A549 (cell line): Measurements from ENCODE around the gene NPHP1. TPM values are rescaled to one million over a fixed set of nuclear protein-coding genes. Genes with fewer than 3 reads are reported as not detected.

ENCODE experiments used
- ATAC-seq, 2 experiments: fragments of 200-7000 bp in 1 of 2; fragments of >200 bp in 1 of 2; cut with Nextera tagmentation in 1 of 2; cut with Tn5 transposase in 1 of 2; 3 replicates each; pipeline versions ENCODE4 v1.8.0 to v1.9.1; 2018 to 2020; ENCODE audit warnings: mild to moderate bottlenecking in 1 of 2, moderate library complexity in 1 of 2
- CTCF ChIA-PET: fragments of 300-600 bp; sonication (Branson Sonifier 250); formaldehyde crosslinking; extraction: SDS; loops from one replicate; lab custom pipeline; 2021; ENCODE audit warnings: antibody characterized with exemption, inconsistent platforms; lab: Yijun Ruan, JAX
- POLR2A ChIA-PET: fragments of 350-600 bp; formaldehyde crosslinking; extraction: SDS; loops from one replicate; lab custom pipeline; 2021; ENCODE audit warnings: antibody characterized with exemption, inconsistent platforms; lab: Yijun Ruan, JAX
- DNase-seq, 2 experiments: peaks; one replicate each; pipeline versions ENCODE4 v3.0.0 to v3.0.0-alpha.2; 2011 to 2016; ENCODE audit warnings: low read depth in 1 of 2, low spot score in 1 of 2
- FAIRE-seq: peaks from 2 replicates; lab custom pipeline; 2011; peaks lifted over from hg19 to GRCh38; lab: Jason Lieb, UNC
- H3K27ac ChIP-seq, 2 experiments: fragments of >200 bp; sonication (Bioruptor Twin); formaldehyde crosslinking; 3 replicates each; pipeline ENCODE4 v1.5.1; 2016 to 2017
- H3K4me1 ChIP-seq: fragments of >200 bp; sonication (Bioruptor Twin); formaldehyde crosslinking; 3 replicates; pipeline ENCODE4 v1.6.1; 2016
- H3K4me2 ChIP-seq: fragments of >200 bp; sonication (Bioruptor Twin); formaldehyde crosslinking; 3 replicates; pipeline ENCODE4 v1.6.1; 2016
- H3K4me3 ChIP-seq: fragments of >200 bp; sonication (Bioruptor Twin); formaldehyde crosslinking; 3 replicates; pipeline ENCODE4 v1.5.1; 2016
- H3K9me3 ChIP-seq: fragments of >200 bp; sonication (Bioruptor Twin); formaldehyde crosslinking; 3 replicates; pipeline ENCODE4 v1.6.1; 2016
- ATOH8 ChIP-seq: fragments of 250-450 bp; sonication (Bioruptor Pico); IDR thresholded peaks from 2 replicates; pipeline ENCODE4 v1.5.0; 2020; ENCODE audit warnings: low read depth, mild to moderate bottlenecking, moderate library complexity
- BHLHE40 ChIP-seq: IDR thresholded peaks from 2 replicates; pipeline ENCODE4 v1.6.1; 2012; ENCODE audit warnings: low read depth, low read length, inconsistent platforms
- CEBPB ChIP-seq, 2 experiments: fragments of >200 bp in 1 of 2; sonication (Bioruptor Twin) in 1 of 2; formaldehyde crosslinking in 1 of 2; IDR thresholded peaks; 2 replicates each; pipeline ENCODE4 v1.6.1; 2012 to 2016
- CHD2 ChIP-seq: fragments of 150-350 bp; IDR thresholded peaks from 2 replicates; pipeline ENCODE4 v1.6.1; 2014; ENCODE audit warnings: low read length; ENCODE audit not compliant: partially characterized antibody
- CHD4 ChIP-seq: fragments of 200-600 bp; sonication (generic); IDR thresholded peaks from 2 replicates; pipeline ENCODE4 v1.6.1; 2016; ENCODE audit warnings: antibody characterized with exemption, mild to moderate bottlenecking, borderline replicate concordance
- CTCF ChIP-seq: fragments of >200 bp; sonication (Bioruptor Twin); formaldehyde crosslinking; IDR thresholded peaks from 3 replicates; pipeline ENCODE4 v1.5.1; 2016
- ESRRA ChIP-seq: fragments of 150-350 bp; IDR thresholded peaks from 2 replicates; pipeline ENCODE4 v1.6.1; 2014; ENCODE audit warnings: mild to moderate bottlenecking, low read length, borderline replicate concordance
- GATA3 ChIP-seq: IDR thresholded peaks from 2 replicates; pipeline ENCODE4 v1.6.1; 2012; ENCODE audit warnings: borderline replicate concordance
- HES2 ChIP-seq: fragments of >200 bp; sonication (Bioruptor Twin); formaldehyde crosslinking; IDR thresholded peaks from 2 replicates; pipeline ENCODE4 v1.6.1; 2016
- HEYL ChIP-seq: fragments of 250-450 bp; sonication (Bioruptor Pico); IDR thresholded peaks from 2 replicates; pipeline ENCODE4 v1.8.0; 2021; ENCODE audit warnings: mild to moderate bottlenecking, moderate library complexity
- JUN ChIP-seq, 2 experiments: fragments of >200 bp; sonication (Bioruptor Twin); formaldehyde crosslinking; IDR thresholded peaks; 2 replicates in 1 of 2; 3 replicates in 1 of 2; pipeline ENCODE4 v1.6.1; 2016 to 2017
- KDM5A ChIP-seq: fragments of 200-600 bp; sonication (generic); IDR thresholded peaks from 2 replicates; pipeline ENCODE4 v1.6.1; 2016; ENCODE audit warnings: antibody characterized with exemption, mild to moderate bottlenecking
- MAX ChIP-seq: IDR thresholded peaks from 2 replicates; pipeline ENCODE4 v1.6.1; 2012
- MAZ ChIP-seq: fragments of 150-350 bp; IDR thresholded peaks from 2 replicates; pipeline ENCODE4 v1.6.1; 2014; ENCODE audit warnings: antibody characterized with exemption, low read depth, low read length, borderline replicate concordance
- MYC ChIP-seq: IDR thresholded peaks from 2 replicates; pipeline ENCODE4 v1.6.1; 2012; ENCODE audit warnings: mild to moderate bottlenecking, inconsistent platforms, low read length, improper control_type of control experiment, borderline replicate concordance
- NFE2L2 ChIP-seq: fragments of 150-350 bp; conservative IDR thresholded peaks from 2 replicates; pipeline ENCODE4 v1.6.1; 2014; ENCODE audit warnings: low read length
- NR3C1 ChIP-seq: fragments of >200 bp; sonication (Bioruptor Twin); formaldehyde crosslinking; IDR thresholded peaks from 3 replicates; pipeline ENCODE4 v1.6.1; 2017
- PHF8 ChIP-seq: fragments of 200-600 bp; sonication (generic); IDR thresholded peaks from 2 replicates; pipeline ENCODE4 v1.6.1; 2016; ENCODE audit warnings: low read depth, mild to moderate bottlenecking, antibody characterized with exemption, moderate library complexity, borderline replicate concordance
- POLR2AphosphoS2 ChIP-seq: conservative IDR thresholded peaks from 2 replicates; pipeline ENCODE4 v1.6.1; 2012; ENCODE audit warnings: low read length, improper control_type of control experiment, inconsistent platforms
- RAD21 ChIP-seq, 2 experiments: fragments of >200 bp in 1 of 2; sonication (Bioruptor Twin) in 1 of 2; formaldehyde crosslinking in 1 of 2; IDR thresholded peaks in 1 of 2; conservative IDR thresholded peaks in 1 of 2; 2 replicates in 1 of 2; 3 replicates in 1 of 2; pipeline ENCODE4 v1.6.1; 2012 to 2018; ENCODE audit warnings: inconsistent platforms in 1 of 2
- RNF2 ChIP-seq: fragments of 200-600 bp; sonication (generic); IDR thresholded peaks from 2 replicates; pipeline ENCODE4 v1.6.1; 2016; ENCODE audit warnings: low read depth, mild to moderate bottlenecking, antibody characterized with exemption, moderate library complexity, borderline replicate concordance
- SMC3 ChIP-seq: fragments of >200 bp; sonication (Bioruptor Twin); formaldehyde crosslinking; IDR thresholded peaks from 3 replicates; pipeline ENCODE4 v1.6.1; 2018; ENCODE audit warnings: inconsistent platforms
- SREBF2 ChIP-seq: fragments of 450-650 bp; IDR thresholded peaks from 2 replicates; pipeline ENCODE4 v1.6.1; 2014; ENCODE audit warnings: mild to moderate bottlenecking, moderate library complexity
- TP53 ChIP-seq: fragments of 250-450 bp; sonication (Bioruptor Pico); IDR thresholded peaks from 2 replicates; pipeline ENCODE4 v1.5.0; 2021; ENCODE audit warnings: mild to moderate bottlenecking, moderate library complexity
- ZFP36 ChIP-seq: fragments of 450-650 bp; IDR thresholded peaks from 2 replicates; pipeline ENCODE4 v1.6.1; 2014; ENCODE audit warnings: borderline replicate concordance; ENCODE audit not compliant: partially characterized antibody
- ZSCAN20 ChIP-seq: fragments of 250-450 bp; sonication (Bioruptor Pico); IDR thresholded peaks from 2 replicates; pipeline ENCODE4 v1.8.0; 2022; ENCODE audit warnings: mild to moderate bottlenecking, moderate library complexity
- WGBS: methylation state at CpG from one replicate; pipeline ENCODE4 v1.1.6; 2017; ENCODE audit errors: missing lambda C conversion rate; 5-methylcytosine and 5-hydroxymethylcytosine counted together
- polyA plus RNA-seq, 4 experiments: library from polyadenylated mRNA; depleted of rRNA in 3 of 4; stranded (reverse); fragments of >200 nt; fragmentation: RNase III in 1 of 4; extraction: RNeasy Plus Mini Kit Qiagen cat#74134 plus additional on column Dnase treatment in 1 of 4; gene quantifications; 2 replicates in 3 of 4; 3 replicates in 1 of 4; pipeline ENCODE4 v1.2.3, GENCODE V29; 2011 to 2017
- TF ChIP-seq, protein P1 (sequence below): fragments of 450-650 bp; IDR thresholded peaks from 2 replicates; pipeline ENCODE4 v1.6.1; 2014; ENCODE audit warnings: antibody characterized with exemption
- TF ChIP-seq, protein P2 (sequence below): fragments of 250-450 bp; sonication (Bioruptor Pico); IDR thresholded peaks from 2 replicates; pipeline ENCODE4 v1.5.0; 2021; ENCODE audit warnings: mild to moderate bottlenecking, moderate library complexity, borderline replicate concordance
- TF ChIP-seq, protein P3 (sequence below): IDR thresholded peaks from 2 replicates; pipeline ENCODE4 v1.6.1; 2012; ENCODE audit warnings: low read depth, borderline replicate concordance

Gene NPHP1
- polyA plus RNA-seq, 2 of the 4 experiments (the other 2 are of a cell fraction) = 8.4 to 15.4 TPM

GRCh38 chr2:110120171-110121051 is 84.4 kb downstream of the NPHP1 start (continued):
- TF ChIP-seq CHD2 (no peak), CEBPB (IDR thresholded peaks at IDR 0.05) (no peak), RNF2 (no peak), BHLHE40 (no peak), ATOH8 (CRISPR knock-in tag) (no peak)
- TF ChIP-seq, protein P1, sequence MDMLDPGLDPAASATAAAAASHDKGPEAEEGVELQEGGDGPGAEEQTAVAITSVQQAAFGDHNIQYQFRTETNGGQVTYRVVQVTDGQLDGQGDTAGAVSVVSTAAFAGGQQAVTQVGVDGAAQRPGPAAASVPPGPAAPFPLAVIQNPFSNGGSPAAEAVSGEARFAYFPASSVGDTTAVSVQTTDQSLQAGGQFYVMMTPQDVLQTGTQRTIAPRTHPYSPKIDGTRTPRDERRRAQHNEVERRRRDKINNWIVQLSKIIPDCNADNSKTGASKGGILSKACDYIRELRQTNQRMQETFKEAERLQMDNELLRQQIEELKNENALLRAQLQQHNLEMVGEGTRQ = no peak

GRCh38 chr2:110116033-110116710 is 88.6 kb downstream of the NPHP1 start:
- peak overlapping the region; percentile 94 for H3K4me2 ChIP-seq
- ATAC-seq (peak; percentile 73 to 83), DNase-seq (peak; percentile 73 to 83), FAIRE-seq (no peak)
- 0% methylated on average over 8 of the region's 8 CpGs for WGBS
- H3K4me1 ChIP-seq = peaks cover 17% of the 10 kb centered on the region
- peak overlapping the region; percentile 96 for H3K27ac ChIP-seq
- peak overlapping the region; percentile 90 for H3K4me3 ChIP-seq
- peaks cover 6% of the 10 kb centered on the region; the same call in 2 of the 3 replicates for H3K9me3 ChIP-seq
- ChIA-PET CTCF (interaction anchor here (0.7 to 3.9 kb wide), 17 partner anchors 9 to 62 kb away, joined by 3 to 39 read pairs (median 7); no protein-coding TSS in a partner anchor), POLR2A (interaction anchor here (1.6 to 3.6 kb wide), 2 partner anchors 10 to 13 kb away, joined by 3 to 56 read pairs; no protein-coding TSS in a partner anchor)
- TF ChIP-seq PHF8 (no peak), CEBPB (IDR thresholded peaks at IDR 0.05) (no peak), ZSCAN20 (no peak), CHD4 (no peak), ESRRA (no peak), HEYL (CRISPR knock-in tag) (no peak), ZFP36 (no peak), KDM5A (no peak), POLR2AphosphoS2 (no peak), SREBF2 (no peak), GATA3 (no peak), CTCF (peak; percentile 65), MYC (no peak), SMC3 (peak; percentile 38; the same call in 1 of the 3 replicates), TP53 (CRISPR knock-in tag) (no peak), HES2 (no peak), MAX (peak; percentile 64), NR3C1 (no peak), JUN (IDR thresholded peaks at IDR 0.05) (0 out of 5 replicates have a peak, but pooled peaks of 1 of the 2 experiments have one; percentile 41), BHLHE40 (no peak), RAD21 (conservative IDR thresholded peaks at IDR 0.05 in 1 of 2, IDR thresholded peaks at IDR 0.05 in 1 of 2) (peak; percentile 58 to 64), MAZ (no peak), NFE2L2 (0 out of 2 replicates have a peak, but pooled peaks have one; percentile 7)
- TF ChIP-seq, protein P2, sequence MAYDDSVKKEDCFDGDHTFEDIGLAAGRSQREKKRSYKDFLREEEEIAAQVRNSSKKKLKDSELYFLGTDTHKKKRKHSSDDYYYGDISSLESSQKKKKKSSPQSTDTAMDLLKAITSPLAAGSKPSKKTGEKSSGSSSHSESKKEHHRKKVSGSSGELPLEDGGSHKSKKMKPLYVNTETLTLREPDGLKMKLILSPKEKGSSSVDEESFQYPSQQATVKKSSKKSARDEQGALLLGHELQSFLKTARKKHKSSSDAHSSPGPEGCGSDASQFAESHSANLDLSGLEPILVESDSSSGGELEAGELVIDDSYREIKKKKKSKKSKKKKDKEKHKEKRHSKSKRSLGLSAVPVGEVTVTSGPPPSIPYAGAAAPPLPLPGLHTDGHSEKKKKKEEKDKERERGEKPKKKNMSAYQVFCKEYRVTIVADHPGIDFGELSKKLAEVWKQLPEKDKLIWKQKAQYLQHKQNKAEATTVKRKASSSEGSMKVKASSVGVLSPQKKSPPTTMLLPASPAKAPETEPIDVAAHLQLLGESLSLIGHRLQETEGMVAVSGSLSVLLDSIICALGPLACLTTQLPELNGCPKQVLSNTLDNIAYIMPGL (CRISPR knock-in tag) = no peak
- TF ChIP-seq, protein P3, sequence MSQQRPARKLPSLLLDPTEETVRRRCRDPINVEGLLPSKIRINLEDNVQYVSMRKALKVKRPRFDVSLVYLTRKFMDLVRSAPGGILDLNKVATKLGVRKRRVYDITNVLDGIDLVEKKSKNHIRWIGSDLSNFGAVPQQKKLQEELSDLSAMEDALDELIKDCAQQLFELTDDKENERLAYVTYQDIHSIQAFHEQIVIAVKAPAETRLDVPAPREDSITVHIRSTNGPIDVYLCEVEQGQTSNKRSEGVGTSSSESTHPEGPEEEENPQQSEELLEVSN = peak; percentile 80; the same call in 1 of the 2 replicates
